PC-3 (cell line): Measurements from ENCODE around the gene KRTAP22-2. TPM values are rescaled to one million over a fixed set of nuclear protein-coding genes. Genes with fewer than 3 reads are reported as not detected.

Source experiments
- ATAC-seq: fragments of 200-7000 bp; cut with Tn5 transposase; 2 replicates; pipeline ENCODE4 v1.9.1; 2020; ENCODE audit warnings: mild to moderate bottlenecking, moderate library complexity
- BruUV-seq: library from RNA; stranded (reverse); fragments of 400-500 nt; replicated peaks from 2 replicates; lab custom pipeline; 2021; lab: Mats Ljungman, UMichigan
- CTCF ChIA-PET: fragments of 300-600 bp; sonication (Branson Sonifier 250); formaldehyde crosslinking; loops from one replicate; lab custom pipeline; 2022; ENCODE audit warnings: antibody characterized with exemption; lab: Charles Lee
- POLR2A ChIA-PET: fragments of 300-600 bp; sonication (Branson Sonifier 250); formaldehyde crosslinking; loops from one replicate; lab custom pipeline; 2022; ENCODE audit warnings: antibody characterized with exemption; ENCODE audit not compliant: unreplicated experiment; lab: Charles Lee
- DNase-seq: peaks from one replicate; pipeline ENCODE4 v3.0.0-alpha.2; 2015
- H2AFZ ChIP-seq: fragments of 300-600 bp; sonication (generic); 2 replicates; pipeline ENCODE4 v1.6.0; 2016; ENCODE audit warnings: antibody characterized with exemption, low read length
- H3F3A ChIP-seq: fragments of 300-600 bp; sonication (generic); one replicate; pipeline ENCODE4 v1.6.0; 2017; ENCODE audit warnings: antibody characterized with exemption, low read length, control low read depth, mild to moderate bottlenecking; ENCODE audit not compliant: unreplicated experiment
- H3K27ac ChIP-seq: fragments of 300-600 bp; sonication (generic); 2 replicates; pipeline ENCODE4 v1.5.1; 2016; ENCODE audit warnings: mild to moderate bottlenecking, low read length
- H3K27me3 ChIP-seq: fragments of 300-600 bp; sonication (generic); 2 replicates; pipeline ENCODE4 v1.6.1; 2016; ENCODE audit warnings: low read length, mixed read lengths
- H3K36me3 ChIP-seq: fragments of 300-600 bp; sonication (generic); 2 replicates; pipeline ENCODE4 v1.6.1; 2016; ENCODE audit warnings: low read depth, mixed run types, low read length, mixed read lengths
- H3K4me1 ChIP-seq: fragments of 300-600 bp; sonication (generic); 2 replicates; pipeline ENCODE4 v1.5.1; 2016; ENCODE audit warnings: low read length; ENCODE audit not compliant: insufficient read depth
- H3K4me2 ChIP-seq: fragments of 300-600 bp; sonication (generic); 2 replicates; pipeline ENCODE4 v1.6.0; 2016; ENCODE audit warnings: low read length
- H3K4me3 ChIP-seq: fragments of 300-600 bp; sonication (generic); 2 replicates; pipeline ENCODE4 v1.5.1; 2016; ENCODE audit warnings: mild to moderate bottlenecking, low read length, mixed read lengths
- H3K79me2 ChIP-seq: fragments of 300-600 bp; sonication (generic); 2 replicates; pipeline ENCODE4 v1.6.1; 2017; ENCODE audit warnings: low read length, mixed read lengths
- H3K9ac ChIP-seq: fragments of 300-600 bp; sonication (generic); 2 replicates; pipeline ENCODE4 v1.6.0; 2016; ENCODE audit warnings: mild to moderate bottlenecking, low read length
- H3K9me2 ChIP-seq: fragments of 300-600 bp; sonication (generic); replicated peaks from 2 replicates; pipeline ENCODE4 v1.6.1; 2016; ENCODE audit warnings: mixed run types, low read length, mixed read lengths
- H3K9me3 ChIP-seq: fragments of 300-600 bp; sonication (generic); 2 replicates; pipeline ENCODE4 v1.6.1; 2016; ENCODE audit warnings: low read length, mixed read lengths
- H4K20me1 ChIP-seq: fragments of 300-600 bp; sonication (generic); 2 replicates; pipeline ENCODE4 v1.6.1; 2016; ENCODE audit warnings: low read length, mixed read lengths
- EZH2 ChIP-seq: fragments of 300-600 bp; sonication (generic); IDR thresholded peaks from one replicate; pipeline ENCODE4 v1.6.1; 2017; ENCODE audit warnings: antibody characterized with exemption, mild to moderate bottlenecking, low read length; ENCODE audit not compliant: unreplicated experiment
- EZH2phosphoT487 ChIP-seq: fragments of 300-600 bp; sonication (generic); IDR thresholded peaks from 2 replicates; pipeline ENCODE4 v1.6.1; 2018; ENCODE audit warnings: mild to moderate bottlenecking, antibody characterized with exemption, low read length, borderline replicate concordance
- intact Hi-C: fragments of 100-400 bp; cut with micrococcal nuclease; formaldehyde crosslinking; loops from 2 replicates; pipeline ENCODE4 v1.9.0; 2023
- total RNA-seq: library from RNA; depleted of rRNA; stranded (reverse); fragments of >200 nt; gene quantifications from 2 replicates; pipeline ENCODE4 v1.2.3, GENCODE V29; 2014
- TF ChIP-seq, protein P1 (sequence below): fragments of 300-600 bp; sonication (generic); conservative IDR thresholded peaks from 2 replicates; pipeline ENCODE4 v1.5.1; 2017; ENCODE audit warnings: antibody characterized with exemption, low read depth, mild to moderate bottlenecking, low read length

The KRTAP22-2 gene
- total RNA-seq, 1 experiment from 2014 or later, result not detected

DNA sequence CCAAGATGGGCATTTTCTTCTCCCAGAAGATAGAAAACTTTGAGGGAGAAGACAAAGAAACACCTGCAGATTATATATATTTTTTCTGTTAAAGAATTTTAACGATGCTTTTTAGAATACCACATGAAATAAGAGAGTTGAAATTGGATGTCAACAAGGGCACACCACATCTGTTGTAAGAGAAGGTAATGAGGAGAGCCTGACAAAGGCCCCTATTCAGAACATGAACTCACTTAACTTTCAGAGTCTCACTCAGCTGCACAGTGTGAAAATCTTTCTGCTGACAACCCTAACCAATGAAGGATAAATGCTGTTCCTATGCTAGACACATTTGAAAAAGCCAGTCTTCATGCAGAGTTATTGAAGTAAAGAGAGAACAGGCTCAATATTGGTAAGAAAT, 7.3 kb downstream of the KRTAP22-2 start:
- Histone ChIP-seq H3K4me1 (no peaks in the 10 kb centered on the region), H3K27ac (no peak overlapping the region), H2AFZ (no peak overlapping the region), H3K79me2 (no peaks in the 10 kb centered on the region), H3K4me3 (no peak overlapping the region), H3K27me3 (no peaks in the 10 kb centered on the region), H3K36me3 (no peaks in the 10 kb centered on the region), H3K9me3 (no peaks in the 10 kb centered on the region), H3F3A (no peaks in the 10 kb centered on the region), H3K9ac (no peak overlapping the region), H4K20me1 (no peaks in the 10 kb centered on the region), H3K9me2 (no peaks in the 10 kb centered on the region), H3K4me2 (no peak overlapping the region)
- intact Hi-C loops, result loop anchor here (10.0 kb wide), 1 partner anchor 58 kb away; no protein-coding TSS in a partner anchor
- no peak for TF ChIP-seq EZH2phosphoT487
- TF ChIP-seq EZH2, result no peak
- TF ChIP-seq, protein P1, sequence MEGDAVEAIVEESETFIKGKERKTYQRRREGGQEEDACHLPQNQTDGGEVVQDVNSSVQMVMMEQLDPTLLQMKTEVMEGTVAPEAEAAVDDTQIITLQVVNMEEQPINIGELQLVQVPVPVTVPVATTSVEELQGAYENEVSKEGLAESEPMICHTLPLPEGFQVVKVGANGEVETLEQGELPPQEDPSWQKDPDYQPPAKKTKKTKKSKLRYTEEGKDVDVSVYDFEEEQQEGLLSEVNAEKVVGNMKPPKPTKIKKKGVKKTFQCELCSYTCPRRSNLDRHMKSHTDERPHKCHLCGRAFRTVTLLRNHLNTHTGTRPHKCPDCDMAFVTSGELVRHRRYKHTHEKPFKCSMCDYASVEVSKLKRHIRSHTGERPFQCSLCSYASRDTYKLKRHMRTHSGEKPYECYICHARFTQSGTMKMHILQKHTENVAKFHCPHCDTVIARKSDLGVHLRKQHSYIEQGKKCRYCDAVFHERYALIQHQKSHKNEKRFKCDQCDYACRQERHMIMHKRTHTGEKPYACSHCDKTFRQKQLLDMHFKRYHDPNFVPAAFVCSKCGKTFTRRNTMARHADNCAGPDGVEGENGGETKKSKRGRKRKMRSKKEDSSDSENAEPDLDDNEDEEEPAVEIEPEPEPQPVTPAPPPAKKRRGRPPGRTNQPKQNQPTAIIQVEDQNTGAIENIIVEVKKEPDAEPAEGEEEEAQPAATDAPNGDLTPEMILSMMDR, result no peak
- ChIA-PET CTCF (no interaction called here), POLR2A (no interaction called here)
- ATAC-seq, result no peak
- BruUV-seq, result no TSS peak
- DNase-seq, result no peak

DNA sequence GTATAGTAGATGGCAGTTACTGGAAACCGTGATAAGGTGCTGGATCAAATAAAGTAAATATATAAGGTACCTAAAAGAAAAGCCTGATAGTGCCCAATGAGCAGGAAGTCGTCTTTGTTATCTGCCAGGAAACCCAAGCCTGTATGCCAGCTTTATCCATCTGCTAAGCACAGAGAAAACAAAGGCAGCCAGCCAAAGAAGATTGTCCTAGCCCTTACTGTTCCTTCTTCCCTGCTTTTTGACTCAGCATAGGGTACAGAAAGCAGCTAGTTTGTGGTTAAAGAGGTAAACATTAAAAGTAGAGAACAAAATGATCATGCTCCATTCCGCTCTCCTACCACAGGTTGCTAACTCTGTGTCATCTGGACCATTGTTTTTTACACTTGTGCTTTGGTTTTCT, 10.1 kb downstream of the KRTAP22-2 start:
- H3K9me3 ChIP-seq, result no peaks in the 10 kb centered on the region
- H3K4me3 ChIP-seq, result no peak overlapping the region
- no peaks in the 10 kb centered on the region for H3K36me3 ChIP-seq
- intact Hi-C loops, result loop anchor here (10.0 kb wide), 1 partner anchor 55 kb away; no protein-coding TSS in a partner anchor
- no peak overlapping the region for H3K9ac ChIP-seq
- H3K4me2 ChIP-seq, result no peak overlapping the region
- no peaks in the 10 kb centered on the region for H3K4me1 ChIP-seq
- no peaks in the 10 kb centered on the region for H3K27me3 ChIP-seq
- ChIA-PET CTCF (no interaction called here), POLR2A (no interaction called here)
- ATAC-seq (peak; percentile 73), DNase-seq (peak; percentile 49)
- no peak overlapping the region for H2AFZ ChIP-seq
- BruUV-seq, result no TSS peak
- H3K27ac ChIP-seq, result no peak overlapping the region
- H3K9me2 ChIP-seq, result no peaks in the 10 kb centered on the region
- TF ChIP-seq, protein P1, result no peak
- TF ChIP-seq EZH2phosphoT487 (no peak), EZH2 (no peak)
- H3K79me2 ChIP-seq, result no peaks in the 10 kb centered on the region
- H4K20me1 ChIP-seq, result no peaks in the 10 kb centered on the region
- no peaks in the 10 kb centered on the region for H3F3A ChIP-seq

DNA sequence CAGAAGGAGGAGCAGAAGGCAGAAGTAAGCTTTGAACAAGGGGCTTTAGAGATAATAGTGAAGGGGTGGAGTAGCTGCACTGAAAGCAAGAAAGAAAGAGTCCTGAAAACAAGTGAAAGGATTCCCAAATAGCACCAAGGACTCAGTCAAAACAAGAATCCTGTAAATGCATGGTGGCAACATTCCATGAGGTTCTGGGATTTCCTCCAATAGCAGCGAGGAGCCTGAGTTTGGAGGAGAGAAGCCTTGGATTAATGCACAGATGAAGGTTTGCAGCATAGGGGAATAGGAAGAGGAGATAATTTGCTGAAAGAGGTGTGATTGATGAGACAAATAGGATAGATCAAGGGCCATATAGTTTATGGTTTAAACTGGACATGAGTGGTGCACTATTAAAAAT, 10.9 kb downstream of the KRTAP22-2 start:
- H3F3A ChIP-seq, result no peaks in the 10 kb centered on the region
- H3K4me1 ChIP-seq, result no peaks in the 10 kb centered on the region
- ChIA-PET POLR2A (no interaction called here), CTCF (no interaction called here)
- no peak for DNase-seq
- H3K4me2 ChIP-seq, result no peak overlapping the region
- no peak overlapping the region for H3K4me3 ChIP-seq
- H3K9me3 ChIP-seq, result no peaks in the 10 kb centered on the region
- H3K36me3 ChIP-seq, result no peaks in the 10 kb centered on the region
- H3K9me2 ChIP-seq, result no peaks in the 10 kb centered on the region
- TF ChIP-seq, protein P1, result no peak
- TF ChIP-seq EZH2, result no peak
- no peak for TF ChIP-seq EZH2phosphoT487
- no peaks in the 10 kb centered on the region for H3K79me2 ChIP-seq
- no peaks in the 10 kb centered on the region for H3K27me3 ChIP-seq
- no peak overlapping the region for H2AFZ ChIP-seq
- no peaks in the 10 kb centered on the region for H4K20me1 ChIP-seq
- no peak overlapping the region for H3K27ac ChIP-seq
- ATAC-seq, result no peak
- H3K9ac ChIP-seq, result no peak overlapping the region
- intact Hi-C loops, result no loop called here
- BruUV-seq, result no TSS peak
